Progenitor cell of endocrine pancreas (in vitro differentiated cells): ENCODE measurements around the gene ROMO1. TPM values are rescaled to one million over a fixed set of nuclear protein-coding genes. Genes with fewer than 3 reads are reported as not detected.

Source experiments
- DNase-seq: peaks from one replicate; pipeline ENCODE4 v3.0.0; 2021; ENCODE audit warnings: low spot score; ENCODE audit not compliant: unreplicated experiment
- H3K27ac Mint-ChIP-seq: 2 replicates; pipeline ENCODE4 v1.8.0; 2021; ENCODE audit warnings: mild to moderate bottlenecking, moderate library complexity, mixed read lengths
- H3K27me3 Mint-ChIP-seq: 2 replicates; pipeline ENCODE4 v1.8.0; 2021; ENCODE audit warnings: mixed read lengths
- H3K36me3 Mint-ChIP-seq: 2 replicates; pipeline ENCODE4 v1.8.0; 2022; ENCODE audit warnings: mixed read lengths; ENCODE audit not compliant: insufficient read depth
- H3K4me1 Mint-ChIP-seq: 2 replicates; pipeline ENCODE4 v1.8.0; 2021; ENCODE audit warnings: low read depth, mixed read lengths
- H3K4me3 Mint-ChIP-seq: 2 replicates; pipeline ENCODE4 v1.8.0; 2021; ENCODE audit warnings: low read depth, mild to moderate bottlenecking, moderate library complexity, mixed read lengths
- H3K9me3 Mint-ChIP-seq: 2 replicates; pipeline ENCODE4 v1.8.0; 2021; ENCODE audit warnings: low read depth, mixed read lengths
- total RNA-seq: library from RNA; stranded (reverse); gene quantifications from 2 replicates; pipeline ENCODE4 v1.2.1, GENCODE V29; 2021
- TF ChIP-seq, protein P1 (sequence below): fragments of 200-600 bp; sonication (generic); IDR thresholded peaks from one replicate; pipeline ENCODE4 v1.5.0; 2021; ENCODE audit warnings: antibody characterized with exemption, mild to moderate bottlenecking; ENCODE audit not compliant: unreplicated experiment

ROMO1 gene
- total RNA-seq, 1 donor from 2014 or later, result 129 TPM

DNA sequence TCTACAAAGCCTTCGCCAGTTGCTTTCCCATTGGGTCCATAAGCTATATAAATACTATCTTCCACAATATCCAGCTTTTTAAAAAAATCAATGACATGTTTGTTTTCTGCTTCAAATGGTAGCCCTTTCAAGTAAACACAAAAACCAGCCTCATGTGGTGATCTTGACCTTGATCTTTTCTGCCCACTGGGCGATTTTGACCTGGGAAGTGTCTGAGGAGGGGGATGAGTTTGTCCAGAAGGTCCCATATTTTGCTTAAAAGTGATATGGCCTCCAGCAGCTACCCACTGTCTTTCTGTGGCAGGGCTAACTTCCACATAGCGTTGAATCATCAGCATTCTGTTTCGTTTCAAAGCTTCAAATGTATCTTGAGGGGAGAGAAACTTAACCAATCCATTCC lies 45.3 kb upstream of the ROMO1 start:
- DNase-seq, result no peak
- Mint-ChIP-seq H3K4me3 (no peak overlapping the region), H3K9me3 (no peaks in the 10 kb centered on the region), H3K4me1 (peaks cover 18% of the 10 kb centered on the region), H3K27ac (no peak overlapping the region), H3K36me3 (peaks cover 6% of the 10 kb centered on the region), H3K27me3 (no peaks in the 10 kb centered on the region)
- TF ChIP-seq, protein P1, sequence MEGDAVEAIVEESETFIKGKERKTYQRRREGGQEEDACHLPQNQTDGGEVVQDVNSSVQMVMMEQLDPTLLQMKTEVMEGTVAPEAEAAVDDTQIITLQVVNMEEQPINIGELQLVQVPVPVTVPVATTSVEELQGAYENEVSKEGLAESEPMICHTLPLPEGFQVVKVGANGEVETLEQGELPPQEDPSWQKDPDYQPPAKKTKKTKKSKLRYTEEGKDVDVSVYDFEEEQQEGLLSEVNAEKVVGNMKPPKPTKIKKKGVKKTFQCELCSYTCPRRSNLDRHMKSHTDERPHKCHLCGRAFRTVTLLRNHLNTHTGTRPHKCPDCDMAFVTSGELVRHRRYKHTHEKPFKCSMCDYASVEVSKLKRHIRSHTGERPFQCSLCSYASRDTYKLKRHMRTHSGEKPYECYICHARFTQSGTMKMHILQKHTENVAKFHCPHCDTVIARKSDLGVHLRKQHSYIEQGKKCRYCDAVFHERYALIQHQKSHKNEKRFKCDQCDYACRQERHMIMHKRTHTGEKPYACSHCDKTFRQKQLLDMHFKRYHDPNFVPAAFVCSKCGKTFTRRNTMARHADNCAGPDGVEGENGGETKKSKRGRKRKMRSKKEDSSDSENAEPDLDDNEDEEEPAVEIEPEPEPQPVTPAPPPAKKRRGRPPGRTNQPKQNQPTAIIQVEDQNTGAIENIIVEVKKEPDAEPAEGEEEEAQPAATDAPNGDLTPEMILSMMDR, result no peak

DNA sequence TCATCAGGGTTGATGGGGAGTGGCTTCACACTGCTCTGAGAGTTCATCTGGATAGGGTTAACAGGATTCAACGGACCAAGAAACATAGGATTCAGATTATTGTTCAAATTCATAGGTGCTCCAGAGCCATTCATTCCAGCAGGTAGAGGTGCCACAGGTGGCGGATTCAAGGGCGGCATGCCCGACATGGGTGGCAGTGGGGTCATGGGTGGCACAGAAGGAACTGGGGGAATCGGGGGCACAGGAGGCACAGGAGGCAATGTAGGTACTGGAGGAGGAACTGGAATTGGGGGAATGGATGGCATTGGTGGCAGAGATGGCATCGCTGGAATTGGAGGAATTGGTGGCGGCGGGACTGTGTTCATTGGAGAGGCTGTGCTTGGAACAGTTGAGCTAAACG lies 44.8 kb upstream of the ROMO1 start:
- H3K27me3 Mint-ChIP-seq, result no peaks in the 10 kb centered on the region
- TF ChIP-seq, protein P1, result no peak
- peaks cover 6% of the 10 kb centered on the region for H3K36me3 Mint-ChIP-seq
- DNase-seq, result no peak
- no peak overlapping the region for H3K27ac Mint-ChIP-seq
- peaks cover 22% of the 10 kb centered on the region for H3K4me1 Mint-ChIP-seq
- no peak overlapping the region for H3K4me3 Mint-ChIP-seq
- H3K9me3 Mint-ChIP-seq, result no peaks in the 10 kb centered on the region

DNA sequence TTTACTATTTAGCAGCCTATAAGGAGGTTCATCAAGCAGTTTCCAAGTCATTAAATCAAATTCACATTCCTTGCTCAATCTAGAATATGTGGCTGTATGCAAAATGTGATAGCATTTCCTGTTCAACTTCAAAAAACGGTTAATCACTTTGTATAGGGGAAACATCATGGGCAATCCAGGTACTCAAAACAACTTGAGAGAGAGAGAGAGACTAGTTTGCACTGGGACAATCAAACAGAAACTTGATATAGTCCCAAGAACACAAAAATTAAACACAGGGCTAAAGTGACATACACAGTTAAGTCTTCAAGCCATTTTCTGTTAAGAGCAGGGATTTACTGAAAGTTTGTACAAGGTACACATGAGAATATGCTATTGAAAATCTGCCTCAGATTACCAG lies 41.9 kb upstream of the ROMO1 start:
- Mint-ChIP-seq H3K27ac (peak overlapping the region; percentile 11), H3K9me3 (no peaks in the 10 kb centered on the region), H3K4me3 (no peak overlapping the region), H3K27me3 (no peaks in the 10 kb centered on the region), H3K4me1 (peaks cover 36% of the 10 kb centered on the region), H3K36me3 (peaks cover 5% of the 10 kb centered on the region)
- TF ChIP-seq, protein P1, result no peak
- no peak for DNase-seq

DNA sequence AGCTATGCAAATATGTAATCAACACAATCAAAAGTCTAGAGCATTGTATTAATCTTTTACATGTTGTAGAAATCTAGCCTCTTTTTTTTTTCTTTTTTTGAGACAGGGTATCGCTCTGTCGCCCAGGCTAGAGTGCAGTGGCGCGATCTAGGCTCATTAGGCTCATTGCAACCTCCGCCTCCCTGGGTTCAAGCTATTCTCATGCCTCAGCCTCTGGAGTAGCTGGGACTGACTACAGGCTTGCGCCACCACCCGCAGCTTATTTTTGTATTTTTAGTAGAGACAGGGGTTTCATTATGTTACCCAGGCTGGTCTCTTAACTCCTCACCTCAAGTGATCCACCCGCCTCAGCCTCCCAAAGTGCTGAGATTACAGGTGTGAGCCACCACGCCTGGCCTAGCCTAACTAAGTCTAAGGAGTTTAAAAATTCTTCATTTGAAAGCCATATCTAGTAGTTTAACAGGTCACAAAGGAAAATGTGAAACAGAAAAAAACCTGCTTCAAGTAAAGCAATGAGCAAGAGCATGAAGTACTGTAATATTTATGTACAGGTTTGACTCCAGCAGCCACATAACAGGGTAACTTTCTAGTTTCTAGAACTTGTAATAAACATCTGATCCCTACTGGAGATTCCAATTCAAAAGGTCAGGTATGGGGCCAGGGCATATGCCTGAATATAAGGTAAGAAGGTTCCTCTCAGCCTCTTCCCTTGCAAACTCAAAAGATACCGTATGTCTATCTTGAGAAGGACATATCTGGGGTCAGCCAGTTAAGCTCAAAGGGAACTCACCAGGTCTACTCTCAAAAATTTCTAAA lies 38.9 kb upstream of the ROMO1 start:
- DNase-seq, result no peak
- Mint-ChIP-seq H3K27me3 (no peaks in the 10 kb centered on the region), H3K9me3 (no peaks in the 10 kb centered on the region), H3K4me1 (peaks cover 50% of the 10 kb centered on the region), H3K4me3 (no peak overlapping the region), H3K36me3 (peaks cover 5% of the 10 kb centered on the region), H3K27ac (peak overlapping the region; percentile 41)
- TF ChIP-seq, protein P1, result no peak

DNA sequence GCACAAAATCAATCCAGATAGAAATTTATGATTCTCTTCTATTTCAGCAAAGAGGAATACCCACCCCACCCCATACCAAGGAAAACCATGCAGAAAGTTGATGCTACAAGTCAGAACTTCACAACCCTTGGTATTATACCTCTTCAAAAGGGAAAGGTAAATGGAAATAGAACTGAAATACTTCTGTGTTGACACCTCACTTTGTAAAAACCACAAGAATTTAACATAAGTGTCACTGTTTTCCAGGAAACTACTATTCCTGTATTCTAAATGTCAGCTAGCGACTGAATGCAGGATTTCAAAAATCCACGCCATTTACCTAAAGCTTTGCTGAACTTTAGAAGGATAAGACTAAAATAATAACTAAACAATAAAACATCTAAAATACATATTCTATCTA lies 38.2 kb upstream of the ROMO1 start:
- H3K4me3 Mint-ChIP-seq, result no peak overlapping the region
- H3K36me3 Mint-ChIP-seq, result peaks cover 5% of the 10 kb centered on the region
- H3K27me3 Mint-ChIP-seq, result no peaks in the 10 kb centered on the region
- peak overlapping the region; percentile 41 for H3K27ac Mint-ChIP-seq
- no peaks in the 10 kb centered on the region for H3K9me3 Mint-ChIP-seq
- DNase-seq, result no peak
- H3K4me1 Mint-ChIP-seq, result peaks cover 50% of the 10 kb centered on the region
- TF ChIP-seq, protein P1, result no peak
